ENCODE measurements around the gene CLEC6A. TPM values are rescaled to one million over a fixed set of nuclear protein-coding genes. Genes with fewer than 3 reads are reported as not detected.

Gene CLEC6A
- total RNA-seq, 1 experiment from 2014 or later = 0.17 TPM

- TF ChIP-seq, protein P1, sequence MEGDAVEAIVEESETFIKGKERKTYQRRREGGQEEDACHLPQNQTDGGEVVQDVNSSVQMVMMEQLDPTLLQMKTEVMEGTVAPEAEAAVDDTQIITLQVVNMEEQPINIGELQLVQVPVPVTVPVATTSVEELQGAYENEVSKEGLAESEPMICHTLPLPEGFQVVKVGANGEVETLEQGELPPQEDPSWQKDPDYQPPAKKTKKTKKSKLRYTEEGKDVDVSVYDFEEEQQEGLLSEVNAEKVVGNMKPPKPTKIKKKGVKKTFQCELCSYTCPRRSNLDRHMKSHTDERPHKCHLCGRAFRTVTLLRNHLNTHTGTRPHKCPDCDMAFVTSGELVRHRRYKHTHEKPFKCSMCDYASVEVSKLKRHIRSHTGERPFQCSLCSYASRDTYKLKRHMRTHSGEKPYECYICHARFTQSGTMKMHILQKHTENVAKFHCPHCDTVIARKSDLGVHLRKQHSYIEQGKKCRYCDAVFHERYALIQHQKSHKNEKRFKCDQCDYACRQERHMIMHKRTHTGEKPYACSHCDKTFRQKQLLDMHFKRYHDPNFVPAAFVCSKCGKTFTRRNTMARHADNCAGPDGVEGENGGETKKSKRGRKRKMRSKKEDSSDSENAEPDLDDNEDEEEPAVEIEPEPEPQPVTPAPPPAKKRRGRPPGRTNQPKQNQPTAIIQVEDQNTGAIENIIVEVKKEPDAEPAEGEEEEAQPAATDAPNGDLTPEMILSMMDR (conservative IDR thresholded peaks at IDR 0.05) = no peak
- H3K9me3 ChIP-seq (ENCODE audit: control insufficient read depth, low read depth, low read length) = no peaks in the 10 kb centered on the region
- H2BK12ac ChIP-seq (ENCODE audit: insufficient read length, low read depth, low read length) = no peak overlapping the region
- H3K27ac ChIP-seq (ENCODE audit: insufficient read length, low read depth, low read length) = no peak overlapping the region
- no peak overlapping the region for H4K8ac ChIP-seq (replicated peaks; ENCODE audit: insufficient read length, low read depth, low read length)
- H3K4me2 ChIP-seq (ENCODE audit: insufficient read depth, insufficient read length, low read length) = no peak overlapping the region
- H3K4me1 Mint-ChIP-seq = peaks cover 9 to 14% of the 10 kb centered on the region in 2 experiments
- DNase-seq = no peak
- no peak overlapping the region for H3K4me3 Mint-ChIP-seq
- H4K91ac ChIP-seq (ENCODE audit: insufficient read length, low read depth, low read length) = no peak overlapping the region
- H3K79me2 ChIP-seq (ENCODE audit: insufficient read depth, low read length) = no peaks in the 10 kb centered on the region
- H2BK15ac ChIP-seq (ENCODE audit: low read depth, low read length) = no peak overlapping the region
- no peaks in the 10 kb centered on the region for H3K27me3 Mint-ChIP-seq (ENCODE audit: low read depth)
- no peaks in the 10 kb centered on the region for H3K4me1 ChIP-seq (ENCODE audit: insufficient read depth, low read length)
- no peak overlapping the region for H3K56ac ChIP-seq (ENCODE audit: insufficient read length, low read depth, low read length)
- H2AK5ac ChIP-seq (ENCODE audit: insufficient read length, low read length) = no peak overlapping the region
- no peak overlapping the region for H4K5ac ChIP-seq (ENCODE audit: insufficient read length, low read depth, low read length)
- no peak overlapping the region for H3K4ac ChIP-seq (ENCODE audit: low read depth, low read length)
- no peak overlapping the region for H3K9ac ChIP-seq (ENCODE audit: extremely low read depth, insufficient read length, low read length)
- no peaks in the 10 kb centered on the region for H4K20me1 ChIP-seq (ENCODE audit: control insufficient read depth, insufficient read depth, insufficient read length)
- no peak overlapping the region for H2AFZ ChIP-seq (ENCODE audit: low read length)
- H3T11ph ChIP-seq (ENCODE audit: low read length) = no peak overlapping the region
- H3K27ac Mint-ChIP-seq = no peak overlapping the region
- H3K9me3 Mint-ChIP-seq = peaks cover 13 to 18% of the 10 kb centered on the region in 2 experiments; a peak in 4 of 5 replicates
- H2BK120ac ChIP-seq (ENCODE audit: low read depth, low read length, poor library complexity, severe bottlenecking) = no peak overlapping the region
- no peaks in the 10 kb centered on the region for H3K23me2 ChIP-seq (ENCODE audit: insufficient read length, low read depth, low read length, poor library complexity, severe bottlenecking)
- H3K14ac ChIP-seq (ENCODE audit: insufficient read depth, low read length) = no peak overlapping the region
- no peak overlapping the region for H2BK5ac ChIP-seq (ENCODE audit: insufficient read length, low read length)
- H3K79me1 ChIP-seq (ENCODE audit: insufficient read depth, low read depth, low read length, poor library complexity, severe bottlenecking) = no peaks in the 10 kb centered on the region
- H3K23ac ChIP-seq (ENCODE audit: insufficient read length, low read depth, low read length) = no peak overlapping the region
- no peak overlapping the region for H3K18ac ChIP-seq (ENCODE audit: insufficient read length, low read depth, low read length)
- peaks cover 0 to 24% (median 17%) of the 10 kb centered on the region in 3 experiments; a peak in 5 of 7 replicates for H3K36me3 Mint-ChIP-seq (ENCODE audit: insufficient read depth in 1 of 3, low read depth in 3 of 3)
- no peaks in the 10 kb centered on the region for H3K27me3 ChIP-seq (ENCODE audit: insufficient read depth, low read length)
- no peak overlapping the region for H2BK20ac ChIP-seq (ENCODE audit: low read depth, low read length, poor library complexity, severe bottlenecking)
Observed at GRCh38 chr12:8466241-8466640, 10.5 kb downstream of the CLEC6A start.

Measured in H9 (cell line).